ENCODE measurements around the gene FCRL6. TPM values are rescaled to one million over a fixed set of nuclear protein-coding genes. Genes with fewer than 3 reads are reported as not detected.

FCRL6 gene
- polyA plus RNA-seq, 1 donor (not counting 4 experiments of a cell fraction or from before 2014, with no cell fraction given): not detected

GRCh38 chr1:159823406-159823805 is 21.2 kb downstream of the FCRL6 start:
- H3K27ac ChIP-seq (ENCODE audit: control insufficient read depth, insufficient read depth, low read length): no peak overlapping the region
- TF ChIP-seq, protein P1, sequence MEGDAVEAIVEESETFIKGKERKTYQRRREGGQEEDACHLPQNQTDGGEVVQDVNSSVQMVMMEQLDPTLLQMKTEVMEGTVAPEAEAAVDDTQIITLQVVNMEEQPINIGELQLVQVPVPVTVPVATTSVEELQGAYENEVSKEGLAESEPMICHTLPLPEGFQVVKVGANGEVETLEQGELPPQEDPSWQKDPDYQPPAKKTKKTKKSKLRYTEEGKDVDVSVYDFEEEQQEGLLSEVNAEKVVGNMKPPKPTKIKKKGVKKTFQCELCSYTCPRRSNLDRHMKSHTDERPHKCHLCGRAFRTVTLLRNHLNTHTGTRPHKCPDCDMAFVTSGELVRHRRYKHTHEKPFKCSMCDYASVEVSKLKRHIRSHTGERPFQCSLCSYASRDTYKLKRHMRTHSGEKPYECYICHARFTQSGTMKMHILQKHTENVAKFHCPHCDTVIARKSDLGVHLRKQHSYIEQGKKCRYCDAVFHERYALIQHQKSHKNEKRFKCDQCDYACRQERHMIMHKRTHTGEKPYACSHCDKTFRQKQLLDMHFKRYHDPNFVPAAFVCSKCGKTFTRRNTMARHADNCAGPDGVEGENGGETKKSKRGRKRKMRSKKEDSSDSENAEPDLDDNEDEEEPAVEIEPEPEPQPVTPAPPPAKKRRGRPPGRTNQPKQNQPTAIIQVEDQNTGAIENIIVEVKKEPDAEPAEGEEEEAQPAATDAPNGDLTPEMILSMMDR (optimal IDR thresholded peaks at IDR 0.05 in 1 of 3, IDR thresholded peaks at IDR 0.05 in 1 of 3, conservative IDR thresholded peaks at IDR 0.05 in 1 of 3; ENCODE audit: extremely low read depth in 1 of 3, insufficient read depth in 2 of 3, low read length in 3 of 3): no peak
- peak; percentile 19 for TF ChIP-seq EZH2 (IDR thresholded peaks at IDR 0.05; ENCODE audit: low read length)
- H2AFZ ChIP-seq (ENCODE audit: control insufficient read depth, low read length): no peak overlapping the region
- H3K36me3 ChIP-seq (ENCODE audit: control insufficient read depth in 2 of 2, extremely low read depth in 1 of 2, insufficient read depth in 2 of 2, low read length in 2 of 2): no peaks in the 10 kb centered on the region
- DNase-seq (ENCODE audit: low read depth, low spot score): no peak
- H3K4me2 ChIP-seq (ENCODE audit: control insufficient read depth, extremely low read depth, insufficient read depth, low read depth, low read length): no peak overlapping the region
- dilution Hi-C loops (cut with MboI; ENCODE audit: extremely low pct_ligation_motif_present, low sequenced_read_pairs): no loop called here
- H3K4me3 ChIP-seq (ENCODE audit: control insufficient read depth in 2 of 3, extremely low read depth in 1 of 3, insufficient read depth in 2 of 3, low read depth in 1 of 3, low read length in 3 of 3): no peak overlapping the region
- no peak overlapping the region for H3K9ac ChIP-seq (ENCODE audit: control insufficient read depth, extremely low read depth, insufficient read depth, low read length)
- no peaks in the 10 kb centered on the region for H3K9me3 ChIP-seq (ENCODE audit: control insufficient read depth, low read depth, low read length)
- H3K9me1 ChIP-seq (ENCODE audit: control insufficient read depth, extremely low read depth, insufficient read depth, low read length): no peaks in the 10 kb centered on the region
- no peaks in the 10 kb centered on the region for H4K20me1 ChIP-seq (ENCODE audit: control insufficient read depth, extremely low read depth, insufficient read depth, low read length)
- peaks cover 13% of the 10 kb centered on the region for H3K4me1 ChIP-seq (ENCODE audit: control insufficient read depth, extremely low read depth, insufficient read depth, low read length)
- H3K27me3 ChIP-seq (ENCODE audit: control insufficient read depth, extremely low read depth, insufficient read depth, low read length): peaks cover 21% of the 10 kb centered on the region
- H3K79me2 ChIP-seq (ENCODE audit: control insufficient read depth, insufficient read depth, low read length): no peaks in the 10 kb centered on the region
- no peak for FAIRE-seq

GRCh38 chr1:159825564-159825963 is 23.4 kb downstream of the FCRL6 start:
- no peak for TF ChIP-seq EZH2 (IDR thresholded peaks at IDR 0.05; ENCODE audit: low read length)
- TF ChIP-seq, protein P1 (optimal IDR thresholded peaks at IDR 0.05 in 1 of 3, IDR thresholded peaks at IDR 0.05 in 1 of 3, conservative IDR thresholded peaks at IDR 0.05 in 1 of 3; ENCODE audit: extremely low read depth in 1 of 3, insufficient read depth in 2 of 3, low read length in 3 of 3): no peak
- no peak for FAIRE-seq

More at GRCh38 chr1:159825564-159825963, 23.4 kb downstream of the FCRL6 start:
- dilution Hi-C loops (cut with MboI; ENCODE audit: extremely low pct_ligation_motif_present, low sequenced_read_pairs): no loop called here
- Histone ChIP-seq H3K9ac (ENCODE audit: control insufficient read depth, extremely low read depth, insufficient read depth, low read length) (no peak overlapping the region), H4K20me1 (ENCODE audit: control insufficient read depth, extremely low read depth, insufficient read depth, low read length) (no peaks in the 10 kb centered on the region), H2AFZ (ENCODE audit: control insufficient read depth, low read length) (no peak overlapping the region), H3K27me3 (ENCODE audit: control insufficient read depth, extremely low read depth, insufficient read depth, low read length) (peaks cover 21% of the 10 kb centered on the region), H3K4me1 (ENCODE audit: control insufficient read depth, extremely low read depth, insufficient read depth, low read length) (peaks cover 16% of the 10 kb centered on the region), H3K27ac (ENCODE audit: control insufficient read depth, insufficient read depth, low read length) (no peak overlapping the region), H3K36me3 (ENCODE audit: control insufficient read depth in 2 of 2, extremely low read depth in 1 of 2, insufficient read depth in 2 of 2, low read length in 2 of 2) (no peaks in the 10 kb centered on the region), H3K4me3 (ENCODE audit: control insufficient read depth in 2 of 3, extremely low read depth in 1 of 3, insufficient read depth in 2 of 3, low read depth in 1 of 3, low read length in 3 of 3) (no peak overlapping the region), H3K79me2 (ENCODE audit: control insufficient read depth, insufficient read depth, low read length) (no peaks in the 10 kb centered on the region), H3K4me2 (ENCODE audit: control insufficient read depth, extremely low read depth, insufficient read depth, low read depth, low read length) (no peak overlapping the region), H3K9me1 (ENCODE audit: control insufficient read depth, extremely low read depth, insufficient read depth, low read length) (no peaks in the 10 kb centered on the region), H3K9me3 (ENCODE audit: control insufficient read depth, low read depth, low read length) (no peaks in the 10 kb centered on the region)
- no peak for DNase-seq (ENCODE audit: low read depth, low spot score)
